ENCODE measurements around the gene ARHGEF3.

GRCh38 chr3:56761023-56761422, 40.7 kb downstream of the ARHGEF3 start:
- TF ChIP-seq, protein P1, sequence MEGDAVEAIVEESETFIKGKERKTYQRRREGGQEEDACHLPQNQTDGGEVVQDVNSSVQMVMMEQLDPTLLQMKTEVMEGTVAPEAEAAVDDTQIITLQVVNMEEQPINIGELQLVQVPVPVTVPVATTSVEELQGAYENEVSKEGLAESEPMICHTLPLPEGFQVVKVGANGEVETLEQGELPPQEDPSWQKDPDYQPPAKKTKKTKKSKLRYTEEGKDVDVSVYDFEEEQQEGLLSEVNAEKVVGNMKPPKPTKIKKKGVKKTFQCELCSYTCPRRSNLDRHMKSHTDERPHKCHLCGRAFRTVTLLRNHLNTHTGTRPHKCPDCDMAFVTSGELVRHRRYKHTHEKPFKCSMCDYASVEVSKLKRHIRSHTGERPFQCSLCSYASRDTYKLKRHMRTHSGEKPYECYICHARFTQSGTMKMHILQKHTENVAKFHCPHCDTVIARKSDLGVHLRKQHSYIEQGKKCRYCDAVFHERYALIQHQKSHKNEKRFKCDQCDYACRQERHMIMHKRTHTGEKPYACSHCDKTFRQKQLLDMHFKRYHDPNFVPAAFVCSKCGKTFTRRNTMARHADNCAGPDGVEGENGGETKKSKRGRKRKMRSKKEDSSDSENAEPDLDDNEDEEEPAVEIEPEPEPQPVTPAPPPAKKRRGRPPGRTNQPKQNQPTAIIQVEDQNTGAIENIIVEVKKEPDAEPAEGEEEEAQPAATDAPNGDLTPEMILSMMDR (IDR thresholded peaks at IDR 0.05; ENCODE audit: insufficient read depth, low read length) = no peak
- no peak for TF ChIP-seq GABPA (IDR thresholded peaks at IDR 0.05; ENCODE audit: low read depth)
- TF ChIP-seq POLR2AphosphoS5 (IDR thresholded peaks at IDR 0.05; ENCODE audit: low read depth) = no peak
- TF ChIP-seq, protein P2, sequence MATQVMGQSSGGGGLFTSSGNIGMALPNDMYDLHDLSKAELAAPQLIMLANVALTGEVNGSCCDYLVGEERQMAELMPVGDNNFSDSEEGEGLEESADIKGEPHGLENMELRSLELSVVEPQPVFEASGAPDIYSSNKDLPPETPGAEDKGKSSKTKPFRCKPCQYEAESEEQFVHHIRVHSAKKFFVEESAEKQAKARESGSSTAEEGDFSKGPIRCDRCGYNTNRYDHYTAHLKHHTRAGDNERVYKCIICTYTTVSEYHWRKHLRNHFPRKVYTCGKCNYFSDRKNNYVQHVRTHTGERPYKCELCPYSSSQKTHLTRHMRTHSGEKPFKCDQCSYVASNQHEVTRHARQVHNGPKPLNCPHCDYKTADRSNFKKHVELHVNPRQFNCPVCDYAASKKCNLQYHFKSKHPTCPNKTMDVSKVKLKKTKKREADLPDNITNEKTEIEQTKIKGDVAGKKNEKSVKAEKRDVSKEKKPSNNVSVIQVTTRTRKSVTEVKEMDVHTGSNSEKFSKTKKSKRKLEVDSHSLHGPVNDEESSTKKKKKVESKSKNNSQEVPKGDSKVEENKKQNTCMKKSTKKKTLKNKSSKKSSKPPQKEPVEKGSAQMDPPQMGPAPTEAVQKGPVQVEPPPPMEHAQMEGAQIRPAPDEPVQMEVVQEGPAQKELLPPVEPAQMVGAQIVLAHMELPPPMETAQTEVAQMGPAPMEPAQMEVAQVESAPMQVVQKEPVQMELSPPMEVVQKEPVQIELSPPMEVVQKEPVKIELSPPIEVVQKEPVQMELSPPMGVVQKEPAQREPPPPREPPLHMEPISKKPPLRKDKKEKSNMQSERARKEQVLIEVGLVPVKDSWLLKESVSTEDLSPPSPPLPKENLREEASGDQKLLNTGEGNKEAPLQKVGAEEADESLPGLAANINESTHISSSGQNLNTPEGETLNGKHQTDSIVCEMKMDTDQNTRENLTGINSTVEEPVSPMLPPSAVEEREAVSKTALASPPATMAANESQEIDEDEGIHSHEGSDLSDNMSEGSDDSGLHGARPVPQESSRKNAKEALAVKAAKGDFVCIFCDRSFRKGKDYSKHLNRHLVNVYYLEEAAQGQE (IDR thresholded peaks at IDR 0.05; ENCODE audit: insufficient replicate concordance, low read depth) = no peak
